GM12891 (cell line): ENCODE measurements around the gene ABCA1.

Experiments used
- PAX5 ChIP-seq: IDR thresholded peaks from 2 replicates; pipeline ENCODE4 v1.6.1; 2011; ENCODE audit warnings: low read length, moderate library complexity, mild to moderate bottlenecking; ENCODE audit not compliant: insufficient read depth, severe bottlenecking
- POLR2A ChIP-seq: IDR thresholded peaks from 2 replicates; pipeline ENCODE4 v1.6.1; 2011; ENCODE audit warnings: low read depth, low read length, control low read depth
- TAF1 ChIP-seq: IDR thresholded peaks from 2 replicates; pipeline ENCODE4 v1.6.1; 2011; ENCODE audit warnings: low read depth, low read length, control low read depth

GRCh38 chr9:104802906-104803305 lies 125.0 kb downstream of the ABCA1 start:
- TF ChIP-seq TAF1 (no peak), PAX5 (no peak), POLR2A (no peak)
